ENCODE data around the gene PREB. TPM values are rescaled to one million over a fixed set of nuclear protein-coding genes. Genes with fewer than 3 reads are reported as not detected.

The PREB gene
- total and polyA plus RNA-seq, 4 donors = 24.9 to 48.1 (median 44.2) TPM

- no peaks in the 10 kb centered on the region for H3K9me3 ChIP-seq (ENCODE audit: control insufficient read depth, low read length)
- H3K27me3 ChIP-seq (ENCODE audit: control insufficient read depth in 1 of 2, insufficient read depth in 2 of 2, low read length in 1 of 2) = no peaks in the 10 kb centered on the region
- no peaks in the 10 kb centered on the region for H3K4me1 ChIP-seq (ENCODE audit: control insufficient read depth in 1 of 2, insufficient read depth in 2 of 2, low read length in 2 of 2)
- H3K36me3 ChIP-seq (ENCODE audit: control insufficient read depth in 1 of 2, insufficient read depth in 2 of 2, low read length in 1 of 2) = no peaks in the 10 kb centered on the region
- ATAC-seq (ENCODE audit: low FRiP score) = no peak
- no peak overlapping the region for H3K27ac ChIP-seq (ENCODE audit: low read depth in 1 of 2, low read length in 2 of 2)
- H3K4me3 ChIP-seq (ENCODE audit: low read length in 2 of 2) = no peak overlapping the region
- intact Hi-C loops (cut with DNase I) = loop anchor here (5.0 kb wide), 3 partner anchors 37 to 127 kb away; partner anchors contain the start of genes AGBL5 (in 1 of the 2) and PREB (in 1 of the 2)
- DNase-seq = no peak
- WGBS, 2 donors = 89 to 91% methylated on average over 14 of the region's 14 CpGs
These were observed 45.1 kb downstream of the PREB start for GRCh38 chr2:27089111-27089954.

- ATAC-seq (ENCODE audit: low FRiP score) (no peak), DNase-seq (no peak)
- Histone ChIP-seq H3K27me3 (ENCODE audit: control insufficient read depth in 1 of 2, insufficient read depth in 2 of 2, low read length in 1 of 2) (no peaks in the 10 kb centered on the region), H3K36me3 (ENCODE audit: control insufficient read depth in 1 of 2, insufficient read depth in 2 of 2, low read length in 1 of 2) (no peaks in the 10 kb centered on the region), H3K27ac (ENCODE audit: low read depth in 1 of 2, low read length in 2 of 2) (no peak overlapping the region), H3K4me3 (ENCODE audit: low read length in 2 of 2) (no peak overlapping the region), H3K4me1 (ENCODE audit: control insufficient read depth in 1 of 2, insufficient read depth in 2 of 2, low read length in 2 of 2) (no peaks in the 10 kb centered on the region), H3K9me3 (ENCODE audit: control insufficient read depth, low read length) (no peaks in the 10 kb centered on the region)
- intact Hi-C loops (cut with DNase I) = loop anchor here (5.0 kb wide), 3 partner anchors 36 to 126 kb away; partner anchors contain the start of genes AGBL5 (in 1 of the 2) and PREB (in 1 of the 2)
- WGBS, 2 donors = 92 to 94% methylated on average over 6 of the region's 6 CpGs
These were observed 45.8 kb downstream of the PREB start for GRCh38 chr2:27088634-27089033.

- no peak overlapping the region for H3K4me3 ChIP-seq (ENCODE audit: low read length in 2 of 2)
These were observed 46.5 kb downstream of the PREB start for GRCh38 chr2:27087823-27088410.

GRCh38 chr2:27086724-27087593 is 47.5 kb downstream of the PREB start, which contains the start of gene KHK:
KHK (plus strand) TSS chr2:27086772; CDS start chr2:27087260, 488 bp downstream.
- no peaks in the 10 kb centered on the region for H3K4me1 ChIP-seq (ENCODE audit: control insufficient read depth in 1 of 2, insufficient read depth in 2 of 2, low read length in 2 of 2)
- no peaks in the 10 kb centered on the region for H3K27me3 ChIP-seq (ENCODE audit: control insufficient read depth in 1 of 2, insufficient read depth in 2 of 2, low read length in 1 of 2)
- peak within 1 kb of the TSS in 1 of 2 donors; percentile 70 for H3K27ac ChIP-seq (ENCODE audit: low read depth in 1 of 2, low read length in 2 of 2)
- ATAC-seq (ENCODE audit: low FRiP score) = peak; percentile 3
- 7 to 9% methylated on average over 50 to 54 of the region's 54 CpGs for WGBS, 2 donors
- DNase-seq = peak; percentile 75 to 85
- H3K36me3 ChIP-seq (ENCODE audit: control insufficient read depth in 1 of 2, insufficient read depth in 2 of 2, low read length in 1 of 2) = peaks cover 0 to 2% of the 10 kb centered on the region in 2 donors
- no peaks in the 10 kb centered on the region for H3K9me3 ChIP-seq (ENCODE audit: control insufficient read depth, low read length)
- intact Hi-C loops (cut with DNase I) = loop anchor here (5.0 kb wide), 3 partner anchors 35 to 125 kb away; partner anchors contain the start of genes AGBL5 (in 1 of the 2) and PREB (in 1 of the 2)
- H3K4me3 ChIP-seq (ENCODE audit: low read length in 2 of 2) = peak within 1 kb of the TSS; percentile 21 to 56

More at GRCh38 chr2:27087823-27088410, 46.5 kb downstream of the PREB start:
- Histone ChIP-seq H3K9me3 (ENCODE audit: control insufficient read depth, low read length) (no peaks in the 10 kb centered on the region), H3K27me3 (ENCODE audit: control insufficient read depth in 1 of 2, insufficient read depth in 2 of 2, low read length in 1 of 2) (no peaks in the 10 kb centered on the region), H3K36me3 (ENCODE audit: control insufficient read depth in 1 of 2, insufficient read depth in 2 of 2, low read length in 1 of 2) (no peaks in the 10 kb centered on the region), H3K4me1 (ENCODE audit: control insufficient read depth in 1 of 2, insufficient read depth in 2 of 2, low read length in 2 of 2) (no peaks in the 10 kb centered on the region), H3K27ac (ENCODE audit: low read depth in 1 of 2, low read length in 2 of 2) (no peak overlapping the region)
- intact Hi-C loops (cut with DNase I) = loop anchor here (5.0 kb wide), 3 partner anchors 36 to 126 kb away; partner anchors contain the start of genes AGBL5 (in 1 of the 2) and PREB (in 1 of the 2)
- WGBS, 2 donors = 81 to 82% methylated on average over 5 of the region's 5 CpGs
- ATAC-seq (ENCODE audit: low FRiP score) (no peak), DNase-seq (no peak)

- Histone ChIP-seq H3K36me3 (ENCODE audit: control insufficient read depth in 1 of 2, insufficient read depth in 2 of 2, low read length in 1 of 2) (peaks cover 0 to 2% of the 10 kb centered on the region in 2 donors), H3K9me3 (ENCODE audit: control insufficient read depth, low read length) (no peaks in the 10 kb centered on the region), H3K4me1 (ENCODE audit: control insufficient read depth in 1 of 2, insufficient read depth in 2 of 2, low read length in 2 of 2) (no peaks in the 10 kb centered on the region), H3K4me3 (ENCODE audit: low read length in 2 of 2) (peak overlapping the region; percentile 21 to 46), H3K27me3 (ENCODE audit: control insufficient read depth in 1 of 2, insufficient read depth in 2 of 2, low read length in 1 of 2) (no peaks in the 10 kb centered on the region), H3K27ac (ENCODE audit: low read depth in 1 of 2, low read length in 2 of 2) (peak overlapping the region in 1 of 2 donors; percentile 70)
- intact Hi-C loops (cut with DNase I) = loop anchor here (5.0 kb wide), 3 partner anchors 34 to 124 kb away; partner anchors contain the start of genes AGBL5 (in 1 of the 2) and PREB (in 1 of the 2)
- ATAC-seq (ENCODE audit: low FRiP score) = peak; percentile 92
- 1 to 2% methylated on average over 66 to 81 of the region's 81 CpGs for WGBS, 2 donors
- DNase-seq = peak; percentile 97 to 99
These were observed 48.2 kb downstream of the PREB start for GRCh38 chr2:27086090-27086723.

- 2 to 4% methylated on average over 38 of the region's 38 CpGs for WGBS, 2 donors
- Histone ChIP-seq H3K27ac (ENCODE audit: low read depth in 1 of 2, low read length in 2 of 2) (peak overlapping the region in 1 of 2 donors; percentile 70), H3K9me3 (ENCODE audit: control insufficient read depth, low read length) (no peaks in the 10 kb centered on the region), H3K4me1 (ENCODE audit: control insufficient read depth in 1 of 2, insufficient read depth in 2 of 2, low read length in 2 of 2) (no peaks in the 10 kb centered on the region), H3K27me3 (ENCODE audit: control insufficient read depth in 1 of 2, insufficient read depth in 2 of 2, low read length in 1 of 2) (no peaks in the 10 kb centered on the region), H3K36me3 (ENCODE audit: control insufficient read depth in 1 of 2, insufficient read depth in 2 of 2, low read length in 1 of 2) (peaks cover 0 to 2% of the 10 kb centered on the region in 2 donors), H3K4me3 (ENCODE audit: low read length in 2 of 2) (peak overlapping the region; percentile 21 to 46)
- intact Hi-C loops (cut with DNase I) = loop anchor here (5.0 kb wide), 3 partner anchors 33 to 123 kb away; partner anchors contain the start of genes AGBL5 (in 1 of the 2) and PREB (in 1 of the 2)
- DNase-seq = peak; percentile 88 to 92
- peak; percentile 79 for ATAC-seq (ENCODE audit: low FRiP score)
These were observed 48.8 kb downstream of the PREB start for GRCh38 chr2:27085673-27086089.

GRCh38 chr2:27085062-27085672 is 49.3 kb downstream of the PREB start:
- no peak overlapping the region for H3K27ac ChIP-seq (ENCODE audit: low read depth in 1 of 2, low read length in 2 of 2)
- no peaks in the 10 kb centered on the region for H3K9me3 ChIP-seq (ENCODE audit: control insufficient read depth, low read length)
- H3K27me3 ChIP-seq (ENCODE audit: control insufficient read depth in 1 of 2, insufficient read depth in 2 of 2, low read length in 1 of 2) = no peaks in the 10 kb centered on the region
- no peaks in the 10 kb centered on the region for H3K4me1 ChIP-seq (ENCODE audit: control insufficient read depth in 1 of 2, insufficient read depth in 2 of 2, low read length in 2 of 2)
- no peak for ATAC-seq (ENCODE audit: low FRiP score)
- H3K4me3 ChIP-seq (ENCODE audit: low read length in 2 of 2) = no peak overlapping the region
- intact Hi-C loops (cut with DNase I) = loop anchor here (5.0 kb wide), 3 partner anchors 33 to 123 kb away; partner anchors contain the start of genes AGBL5 (in 1 of the 2) and PREB (in 1 of the 2)
- DNase-seq = no peak
- peaks cover 0 to 2% of the 10 kb centered on the region in 2 donors for H3K36me3 ChIP-seq (ENCODE audit: control insufficient read depth in 1 of 2, insufficient read depth in 2 of 2, low read length in 1 of 2)
- 52 to 53% methylated on average over 10 of the region's 10 CpGs for WGBS, 2 donors
